Posterior vena cava (tissue), 2 donors: ENCODE results near the gene COL4A2. TPM values are rescaled to one million over a fixed set of nuclear protein-coding genes. Genes with fewer than 3 reads are reported as not detected.

Experiments used
- DNase-seq: peaks from one replicate; pipeline ENCODE4 v3.0.0-alpha.2; 2020; ENCODE audit warnings: low spot score
- intact Hi-C, 2 donors: fragments of 100-400 bp; cut with DNase I; formaldehyde crosslinking; loops; one replicate each; pipeline versions ENCODE4 v1.14.1 to v1.14.2; 2022 to 2023
- total RNA-seq, 2 donors: library from RNA; stranded (reverse); fragmentation: NEBNext Ultra II Directional; extraction: Animal tissue kit (Norgen Biotek cat#: 25700); gene quantifications; one replicate each; pipeline ENCODE4 v1.2.1, GENCODE V29; 2021
- donor health status: DM: yes; HTN: yes; CAD: no.
- donor health status: DM: yes; HTN: yes; CAD: no.

Gene COL4A2
- total RNA-seq, 2 donors from 2014 or later = 816 to 963 TPM

GRCh38 chr13:110329798-110330461, 22.8 kb downstream of the COL4A2 start:
- intact Hi-C loops = no loop called here
- no peak for DNase-seq

- no peak for DNase-seq
- intact Hi-C loops = no loop called here
These were observed 23.5 kb downstream of the COL4A2 start for GRCh38 chr13:110330491-110331011.

GRCh38 chr13:110331362-110331761, 24.3 kb downstream of the COL4A2 start:
- peak; percentile 69 for DNase-seq

GRCh38 chr13:110332750-110333149, 25.7 kb downstream of the COL4A2 start:
- intact Hi-C loops = no loop called here
- DNase-seq = no peak

More at GRCh38 chr13:110331362-110331761, 24.3 kb downstream of the COL4A2 start:
- intact Hi-C loops = no loop called here

- DNase-seq = no peak
- intact Hi-C loops = no loop called here
These were observed 26.8 kb downstream of the COL4A2 start for GRCh38 chr13:110333837-110334236.

- no peak for DNase-seq
- intact Hi-C loops = no loop called here
These were observed 27.2 kb downstream of the COL4A2 start for GRCh38 chr13:110334256-110334655.

GRCh38 chr13:110334841-110335490, 27.9 kb downstream of the COL4A2 start:
- intact Hi-C loops = no loop called here
- no peak for DNase-seq

GRCh38 chr13:110336108-110336507, 29.0 kb downstream of the COL4A2 start:
- intact Hi-C loops = no loop called here
- no peak for DNase-seq

GRCh38 chr13:110336681-110337080, 29.6 kb downstream of the COL4A2 start:
- DNase-seq = no peak
- intact Hi-C loops = no loop called here

- no peak for DNase-seq
- intact Hi-C loops = no loop called here
These were observed 30.2 kb downstream of the COL4A2 start for GRCh38 chr13:110337247-110337646.

- intact Hi-C loops = no loop called here
- DNase-seq = no peak
These were observed 31.5 kb downstream of the COL4A2 start for GRCh38 chr13:110338441-110339101.

GRCh38 chr13:110339263-110339662, 32.2 kb downstream of the COL4A2 start:
- intact Hi-C loops = no loop called here
- DNase-seq = no peak

GRCh38 chr13:110339975-110340550, 33.0 kb downstream of the COL4A2 start:
- intact Hi-C loops = no loop called here
- DNase-seq = no peak

- intact Hi-C loops = no loop called here
These were observed 33.8 kb downstream of the COL4A2 start for GRCh38 chr13:110340812-110341444.

GRCh38 chr13:110341445-110342244, 34.6 kb downstream of the COL4A2 start:
- DNase-seq = peak; percentile 85
- intact Hi-C loops = no loop called here

More at GRCh38 chr13:110340812-110341444, 33.8 kb downstream of the COL4A2 start:
- DNase-seq = peak; percentile 98

- intact Hi-C loops = no loop called here
- DNase-seq = no peak
These were observed 35.4 kb downstream of the COL4A2 start for GRCh38 chr13:110342474-110342873.

GRCh38 chr13:110343241-110343865, 36.3 kb downstream of the COL4A2 start:
- no peak for DNase-seq
- intact Hi-C loops = no loop called here

GRCh38 chr13:110344320-110344719, 37.2 kb downstream of the COL4A2 start:
- intact Hi-C loops = no loop called here
- DNase-seq = no peak
